ENCODE measurements around the gene MGST2.
"Not testable (repeated sequence)": the region's sequence is repeated elsewhere in the genome, so short reads cannot be mapped to it uniquely, and the experiment has no call there.

DNA sequence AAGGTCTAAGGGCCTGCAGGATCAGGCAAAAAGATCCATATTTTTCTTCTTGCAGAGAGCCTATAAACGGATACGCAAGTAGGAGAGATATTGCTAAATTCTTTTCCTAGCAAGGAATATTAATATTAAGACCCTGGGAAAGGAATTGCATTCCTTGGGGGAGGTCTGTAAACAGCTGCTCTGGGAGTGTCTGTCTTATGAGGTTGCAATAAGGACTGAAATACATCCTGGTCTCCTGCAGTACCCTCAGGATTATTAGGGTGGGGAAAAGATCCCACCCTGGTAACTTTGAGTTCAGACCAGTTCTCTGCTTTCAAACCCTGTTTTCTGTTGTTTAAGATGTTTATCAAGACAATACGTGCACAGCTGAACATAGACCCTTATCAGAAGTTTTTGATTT is 27.3 kb upstream of the MGST2 start:
- TF ChIP-seq, protein P1, sequence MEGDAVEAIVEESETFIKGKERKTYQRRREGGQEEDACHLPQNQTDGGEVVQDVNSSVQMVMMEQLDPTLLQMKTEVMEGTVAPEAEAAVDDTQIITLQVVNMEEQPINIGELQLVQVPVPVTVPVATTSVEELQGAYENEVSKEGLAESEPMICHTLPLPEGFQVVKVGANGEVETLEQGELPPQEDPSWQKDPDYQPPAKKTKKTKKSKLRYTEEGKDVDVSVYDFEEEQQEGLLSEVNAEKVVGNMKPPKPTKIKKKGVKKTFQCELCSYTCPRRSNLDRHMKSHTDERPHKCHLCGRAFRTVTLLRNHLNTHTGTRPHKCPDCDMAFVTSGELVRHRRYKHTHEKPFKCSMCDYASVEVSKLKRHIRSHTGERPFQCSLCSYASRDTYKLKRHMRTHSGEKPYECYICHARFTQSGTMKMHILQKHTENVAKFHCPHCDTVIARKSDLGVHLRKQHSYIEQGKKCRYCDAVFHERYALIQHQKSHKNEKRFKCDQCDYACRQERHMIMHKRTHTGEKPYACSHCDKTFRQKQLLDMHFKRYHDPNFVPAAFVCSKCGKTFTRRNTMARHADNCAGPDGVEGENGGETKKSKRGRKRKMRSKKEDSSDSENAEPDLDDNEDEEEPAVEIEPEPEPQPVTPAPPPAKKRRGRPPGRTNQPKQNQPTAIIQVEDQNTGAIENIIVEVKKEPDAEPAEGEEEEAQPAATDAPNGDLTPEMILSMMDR (IDR thresholded peaks at IDR 0.05): not testable (repeated sequence)
- TF ChIP-seq POLR2A, POLR2AphosphoS5 (IDR thresholded peaks at IDR 0.05): not testable (repeated sequence)

Data from stomach (tissue), 4 donors.